Measurements from ENCODE around the gene DDB1. TPM values are rescaled to one million over a fixed set of nuclear protein-coding genes. Genes with fewer than 3 reads are reported as not detected.

The DDB1 gene
- total RNA-seq, 6 donors from 2014 or later = 98.4 to 152 (median 139) TPM

DNA sequence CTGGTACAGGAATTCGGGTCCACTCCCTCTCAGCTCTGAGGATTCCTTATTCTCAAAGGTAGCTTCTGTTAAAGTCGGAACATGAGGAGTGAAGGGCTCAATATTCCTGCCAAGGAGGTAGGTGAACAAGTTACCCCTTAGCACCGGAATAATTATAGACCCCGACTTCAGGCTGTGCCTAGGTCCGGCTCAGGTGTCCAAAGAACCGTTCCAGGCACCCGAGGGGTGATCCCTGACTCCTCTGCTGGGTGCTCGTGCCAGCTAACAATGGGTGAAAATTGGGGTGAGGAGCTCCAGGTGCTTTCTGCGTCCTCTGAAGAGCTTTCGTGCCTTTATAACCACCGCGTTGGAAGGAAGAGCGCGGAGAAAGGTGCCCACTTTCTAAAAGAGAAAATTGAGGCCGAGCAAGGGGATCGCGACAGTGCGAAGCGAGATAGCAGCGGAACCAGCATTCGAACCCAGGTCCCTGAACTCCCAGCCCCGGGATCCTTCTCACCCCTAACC lies 28.4 kb upstream of the DDB1 start:
- Histone ChIP-seq H3K36me3 (peaks cover 8 to 26% (median 22%) of the 10 kb centered on the region in 4 donors), H3K27me3 (no peaks in the 10 kb centered on the region), H3K27ac (peak overlapping the region; percentile 97 to 99 (median 98)), H3K4me3 (peak overlapping the region; percentile 60 to 97 (median 72)), H3K9me3 (no peaks in the 10 kb centered on the region), H3K4me1 (peaks cover 31 to 41% (median 34%) of the 10 kb centered on the region in 4 donors)
- no peak for ATAC-seq (ENCODE audit: low FRiP score in 2 of 2)
- 2 to 3% methylated on average over 20 to 22 of the region's 22 CpGs for WGBS, 2 donors
- TF ChIP-seq POLR2AphosphoS5 (IDR thresholded peaks at IDR 0.05) (no peak), POLR2A (IDR thresholded peaks at IDR 0.05) (no peak), EP300 (IDR thresholded peaks at IDR 0.05) (no peak)
- TF ChIP-seq, protein P1, sequence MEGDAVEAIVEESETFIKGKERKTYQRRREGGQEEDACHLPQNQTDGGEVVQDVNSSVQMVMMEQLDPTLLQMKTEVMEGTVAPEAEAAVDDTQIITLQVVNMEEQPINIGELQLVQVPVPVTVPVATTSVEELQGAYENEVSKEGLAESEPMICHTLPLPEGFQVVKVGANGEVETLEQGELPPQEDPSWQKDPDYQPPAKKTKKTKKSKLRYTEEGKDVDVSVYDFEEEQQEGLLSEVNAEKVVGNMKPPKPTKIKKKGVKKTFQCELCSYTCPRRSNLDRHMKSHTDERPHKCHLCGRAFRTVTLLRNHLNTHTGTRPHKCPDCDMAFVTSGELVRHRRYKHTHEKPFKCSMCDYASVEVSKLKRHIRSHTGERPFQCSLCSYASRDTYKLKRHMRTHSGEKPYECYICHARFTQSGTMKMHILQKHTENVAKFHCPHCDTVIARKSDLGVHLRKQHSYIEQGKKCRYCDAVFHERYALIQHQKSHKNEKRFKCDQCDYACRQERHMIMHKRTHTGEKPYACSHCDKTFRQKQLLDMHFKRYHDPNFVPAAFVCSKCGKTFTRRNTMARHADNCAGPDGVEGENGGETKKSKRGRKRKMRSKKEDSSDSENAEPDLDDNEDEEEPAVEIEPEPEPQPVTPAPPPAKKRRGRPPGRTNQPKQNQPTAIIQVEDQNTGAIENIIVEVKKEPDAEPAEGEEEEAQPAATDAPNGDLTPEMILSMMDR (IDR thresholded peaks at IDR 0.05) = no peak
- no peak for DNase-seq

DNA sequence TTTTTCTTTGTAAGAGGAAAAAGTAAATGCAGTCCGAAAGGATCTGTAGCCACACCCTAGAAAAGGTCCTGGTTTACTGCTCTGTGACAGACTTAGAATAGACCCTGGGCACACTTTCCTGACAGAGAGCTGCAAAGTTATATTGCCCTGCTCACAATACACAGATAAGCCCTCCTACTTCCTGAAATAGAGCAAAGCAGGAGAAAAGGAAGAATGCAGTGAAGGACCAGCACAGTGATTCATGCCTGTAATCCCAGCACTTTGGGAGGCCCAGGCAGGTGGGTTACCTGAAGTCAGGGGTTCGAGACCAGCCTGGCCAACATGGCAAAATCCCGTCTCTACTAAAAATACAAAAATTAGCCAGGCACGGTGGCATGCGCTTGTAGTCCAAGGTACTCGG lies 26.6 kb upstream of the DDB1 start:
- ATAC-seq (ENCODE audit: low FRiP score in 2 of 2) = no peak
- no peak for DNase-seq
- WGBS, 2 donors = 78 to 89% methylated on average over 6 of the region's 6 CpGs
- Histone ChIP-seq H3K4me1 (peaks cover 31 to 41% (median 34%) of the 10 kb centered on the region in 4 donors), H3K9me3 (no peaks in the 10 kb centered on the region), H3K27ac (peak overlapping the region in 2 of 4 donors; percentile 5 to 97), H3K4me3 (no peak overlapping the region), H3K36me3 (peaks cover 3 to 17% (median 10%) of the 10 kb centered on the region in 4 donors), H3K27me3 (no peaks in the 10 kb centered on the region)
- TF ChIP-seq POLR2A (IDR thresholded peaks at IDR 0.05) (no peak), POLR2AphosphoS5 (IDR thresholded peaks at IDR 0.05) (no peak), EP300 (IDR thresholded peaks at IDR 0.05) (no peak)
- TF ChIP-seq, protein P1 (IDR thresholded peaks at IDR 0.05) = no peak

- no peaks in the 10 kb centered on the region for H3K27me3 ChIP-seq
- no peak overlapping the region for H3K27ac ChIP-seq
- ATAC-seq (ENCODE audit: low FRiP score in 2 of 2) (no peak), DNase-seq (no peak)
- H3K4me3 ChIP-seq = no peak overlapping the region
- peaks cover 0 to 18% (median 10%) of the 10 kb centered on the region in 4 donors for H3K36me3 ChIP-seq
- H3K4me1 ChIP-seq = peaks cover 30 to 38% (median 31%) of the 10 kb centered on the region in 4 donors
- no peaks in the 10 kb centered on the region for H3K9me3 ChIP-seq
- TF ChIP-seq POLR2AphosphoS5 (IDR thresholded peaks at IDR 0.05) = no peak
- TF ChIP-seq, protein P1 (IDR thresholded peaks at IDR 0.05) = no peak
- no peak for TF ChIP-seq POLR2A (IDR thresholded peaks at IDR 0.05)
- TF ChIP-seq EP300 (IDR thresholded peaks at IDR 0.05) = no peak
- WGBS, 2 donors = 93 to 96% methylated on average over 11 of the region's 11 CpGs
Observed at GRCh38 chr11:61358566-61358965, 25.7 kb upstream of the DDB1 start.

DNA sequence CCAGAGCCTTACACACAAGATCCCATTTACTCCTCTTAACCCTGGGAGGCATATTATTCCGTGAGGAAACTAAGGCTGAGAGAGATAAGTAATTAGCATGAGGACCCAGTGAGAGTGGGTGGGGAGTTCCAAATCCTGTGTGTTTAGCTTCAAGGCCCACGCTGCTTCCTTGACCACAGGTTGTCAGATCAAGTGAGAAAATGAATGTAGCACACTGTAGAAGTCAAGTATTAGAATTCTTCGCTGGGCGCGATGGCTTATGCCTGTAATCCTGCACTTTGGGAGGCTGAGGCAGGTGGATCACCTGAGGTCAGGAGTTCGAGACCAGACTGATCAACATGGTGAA lies 25.0 kb upstream of the DDB1 start:
- ATAC-seq (ENCODE audit: low FRiP score in 2 of 2) (no peak), DNase-seq (no peak)
- Histone ChIP-seq H3K9me3 (no peaks in the 10 kb centered on the region), H3K36me3 (peaks cover 3 to 25% (median 16%) of the 10 kb centered on the region in 4 donors), H3K27me3 (no peaks in the 10 kb centered on the region), H3K4me1 (peaks cover 23 to 31% (median 24%) of the 10 kb centered on the region in 4 donors), H3K27ac (peak overlapping the region in 2 of 4 donors; percentile 49 to 62), H3K4me3 (no peak overlapping the region)
- TF ChIP-seq, protein P1 (IDR thresholded peaks at IDR 0.05) = no peak
- TF ChIP-seq POLR2AphosphoS5 (IDR thresholded peaks at IDR 0.05) (no peak), POLR2A (IDR thresholded peaks at IDR 0.05) (no peak), EP300 (IDR thresholded peaks at IDR 0.05) (no peak)
- WGBS, 2 donors = 86 to 94% methylated on average over 6 of the region's 6 CpGs
